HG03039 (cell line): ENCODE measurements around the gene CMTM7.

ENCODE experiments used
- ATAC-seq: cut with Tn5 transposase; IDR thresholded peaks from one replicate; pipeline ENCODE4 v1.9.1; 2021; ENCODE audit warnings: mild to moderate bottlenecking, moderate library complexity; ENCODE audit not compliant: unreplicated experiment

Gene CMTM7

GRCh38 chr3:32413845-32414521 is 22.3 kb downstream of the CMTM7 start:
- ATAC-seq = no peak

DNA sequence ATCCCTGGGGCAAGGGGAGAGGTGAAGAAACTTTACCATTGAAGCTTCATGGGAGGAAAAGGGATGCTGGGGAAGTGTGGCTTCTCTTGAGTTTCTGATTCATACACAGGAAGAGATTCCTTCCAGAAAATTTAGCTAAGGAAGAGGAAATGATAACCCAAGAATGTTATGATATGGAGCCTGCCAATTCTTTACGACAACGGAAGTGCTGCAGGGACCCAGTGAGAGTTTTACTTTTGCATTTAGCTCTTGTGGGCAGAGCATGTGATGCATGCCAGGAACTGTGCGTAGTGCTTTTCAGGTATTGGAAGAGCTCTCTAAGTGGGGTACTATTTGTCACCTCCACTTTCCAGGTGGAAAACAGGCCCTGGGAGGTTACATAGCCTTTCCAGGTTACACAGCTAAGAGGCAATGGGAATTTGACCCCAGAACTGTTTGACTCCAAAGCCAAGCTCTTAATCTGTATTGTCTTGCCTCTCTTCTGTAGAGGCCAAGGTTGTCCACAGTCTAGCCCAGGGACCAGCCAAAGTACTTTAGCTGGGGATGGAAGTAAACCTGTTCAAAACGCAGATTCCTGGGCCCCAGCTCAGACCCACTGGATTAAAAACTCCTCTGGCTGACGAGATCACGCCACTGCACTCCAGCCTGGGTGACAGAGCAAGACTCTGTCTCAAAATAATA is 23.0 kb downstream of the CMTM7 start:
- ATAC-seq = no peak

DNA sequence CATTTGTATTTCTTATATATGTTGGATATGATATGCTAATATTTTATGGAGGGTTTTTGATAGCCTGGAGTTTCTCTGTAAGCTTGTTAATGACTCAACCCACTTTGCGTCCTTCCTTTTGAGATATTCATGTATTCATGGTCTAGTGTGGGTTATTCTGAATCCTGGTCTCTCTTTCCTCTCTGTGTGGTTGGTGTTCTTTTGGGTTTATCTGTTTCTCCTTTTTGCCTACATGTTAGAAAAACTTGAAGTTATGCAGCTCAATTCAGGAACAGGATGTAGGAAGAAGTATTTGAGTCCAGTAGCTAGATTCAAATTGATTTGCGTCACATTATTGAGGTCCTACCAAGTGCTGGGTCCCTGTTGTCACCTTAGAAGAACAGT is 28.1 kb downstream of the CMTM7 start:
- ATAC-seq = no peak

- ATAC-seq = peak; percentile 78
Measured at GRCh38 chr3:32420126-32421038, 28.7 kb downstream of the CMTM7 start.

GRCh38 chr3:32421185-32421584 is 29.5 kb downstream of the CMTM7 start:
- no peak for ATAC-seq

DNA sequence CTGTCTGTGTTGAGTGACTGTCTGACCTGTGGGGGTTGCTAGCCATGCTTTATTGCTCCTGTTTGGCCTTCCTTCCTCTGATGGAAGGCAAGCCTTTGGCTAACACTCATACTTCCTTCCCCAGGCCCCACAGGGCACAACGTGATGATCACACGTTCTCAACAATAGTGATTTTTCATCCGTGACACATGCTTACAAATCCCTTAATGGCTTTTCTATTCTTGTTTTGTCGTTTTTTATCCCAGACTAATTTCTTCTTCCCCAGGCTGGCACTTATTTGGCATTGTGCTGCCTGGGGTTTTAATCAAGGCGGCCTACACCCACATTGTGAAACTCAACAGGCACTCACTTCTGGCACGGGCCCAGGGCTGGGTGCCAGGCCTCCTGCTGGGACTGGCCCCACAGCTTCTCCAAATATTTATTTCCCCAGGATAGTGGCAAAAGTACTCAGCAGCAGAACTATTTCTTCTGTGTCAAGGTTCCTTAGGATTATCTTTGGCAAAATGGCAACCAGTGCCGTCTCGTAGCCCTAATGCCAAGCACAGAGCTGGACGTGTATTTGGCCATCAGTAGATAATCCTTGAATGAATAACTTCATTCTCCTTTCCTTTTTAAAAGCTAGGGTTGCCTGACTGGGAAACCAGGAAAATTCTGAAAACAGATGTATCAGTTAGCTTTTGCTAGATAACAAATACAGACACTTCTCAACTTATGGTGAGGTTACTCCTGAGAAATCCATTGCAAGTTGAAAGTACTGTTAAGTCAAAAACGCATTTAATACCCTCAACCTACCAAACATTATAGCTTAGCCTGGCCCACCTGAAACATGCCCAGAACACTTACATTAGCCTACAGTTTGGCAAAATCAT is 30.6 kb downstream of the CMTM7 start:
- ATAC-seq = no peak

GRCh38 chr3:32422943-32423342 is 31.3 kb downstream of the CMTM7 start:
- no peak for ATAC-seq

GRCh38 chr3:32423534-32423933 is 31.9 kb downstream of the CMTM7 start:
- no peak for ATAC-seq

DNA sequence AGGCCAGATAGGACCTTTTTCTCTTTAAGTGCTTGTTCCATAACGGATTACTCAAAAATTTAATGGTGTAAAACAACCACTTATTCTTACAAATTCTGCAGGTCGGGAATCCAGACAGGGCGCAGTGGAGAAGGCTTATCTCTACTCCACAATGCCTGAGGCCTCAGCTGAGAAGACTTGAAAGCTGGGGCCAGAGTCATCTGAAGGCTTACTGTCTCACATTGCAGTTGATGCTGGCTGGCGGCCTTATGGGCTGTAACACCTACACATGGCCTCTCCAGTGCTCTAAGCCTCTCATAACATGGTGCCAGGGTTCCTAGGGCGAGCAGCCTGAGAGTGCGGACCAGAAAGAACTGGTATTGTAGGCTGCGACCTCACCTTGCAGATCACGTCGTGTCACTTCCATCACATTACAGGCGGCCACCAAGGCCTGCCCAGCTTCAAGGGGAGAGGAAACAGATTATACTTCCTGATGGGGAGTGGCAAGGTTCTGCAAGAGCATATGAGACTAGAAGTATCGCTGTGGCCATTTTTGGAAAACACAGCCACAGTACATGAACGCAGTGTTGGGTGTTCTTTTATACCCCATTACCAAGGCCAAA is 32.4 kb downstream of the CMTM7 start:
- no peak for ATAC-seq

DNA sequence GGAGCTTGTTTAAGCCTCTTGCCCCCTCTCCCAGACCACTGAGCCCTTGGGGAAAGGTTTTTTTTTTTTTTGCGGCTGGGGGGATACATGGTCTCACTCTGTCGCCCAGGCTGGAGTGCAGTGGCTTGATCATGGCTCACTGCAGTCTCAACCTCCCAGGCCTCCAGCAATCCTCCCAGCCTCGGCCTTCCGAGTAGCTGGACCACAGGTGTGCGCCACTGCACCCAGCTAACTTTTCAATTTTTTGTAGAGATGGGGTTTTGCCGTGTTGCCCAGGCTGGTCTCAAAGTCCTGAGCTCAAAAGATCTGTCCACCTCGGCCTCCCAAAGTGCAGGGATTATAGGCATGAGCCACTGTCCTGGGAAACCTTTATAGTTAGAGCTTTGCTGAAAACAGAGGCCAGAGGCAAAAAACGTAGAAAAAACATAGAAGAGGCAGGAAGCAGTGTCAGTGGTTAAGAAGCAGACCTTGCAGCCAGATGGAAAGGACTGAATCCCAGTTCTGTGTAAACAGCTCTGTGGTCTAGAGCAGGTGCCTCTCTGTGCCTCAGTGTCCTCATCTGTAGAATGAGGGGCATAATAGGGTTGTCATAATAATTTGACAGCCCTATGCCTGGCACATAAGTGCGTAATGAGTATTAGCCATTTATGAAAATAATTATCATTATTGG is 33.1 kb downstream of the CMTM7 start:
- ATAC-seq = no peak

GRCh38 chr3:32428092-32429068 is 36.7 kb downstream of the CMTM7 start:
- peak; percentile 63 for ATAC-seq

DNA sequence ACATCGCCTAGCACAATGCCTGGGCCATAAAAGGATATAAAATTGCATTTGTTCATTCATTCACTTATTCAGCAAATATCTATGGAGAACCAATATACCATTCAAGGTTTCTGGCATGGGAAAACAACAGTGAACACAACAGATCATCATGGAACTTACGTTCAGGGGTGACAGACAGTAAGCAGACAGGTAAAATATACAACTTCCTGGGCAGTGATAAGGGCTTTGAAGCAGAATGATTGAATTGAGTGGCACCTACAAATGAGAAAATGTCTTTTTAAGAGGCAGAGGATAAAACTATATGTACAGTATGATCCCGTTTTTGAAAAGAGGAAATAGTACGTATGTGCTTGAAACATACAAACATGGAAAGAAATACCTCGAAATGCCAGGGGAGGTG is 39.2 kb downstream of the CMTM7 start:
- ATAC-seq = no peak

GRCh38 chr3:32431481-32431880 is 39.8 kb downstream of the CMTM7 start:
- no peak for ATAC-seq

- ATAC-seq = no peak
Measured at GRCh38 chr3:32432045-32432710, 40.5 kb downstream of the CMTM7 start.

DNA sequence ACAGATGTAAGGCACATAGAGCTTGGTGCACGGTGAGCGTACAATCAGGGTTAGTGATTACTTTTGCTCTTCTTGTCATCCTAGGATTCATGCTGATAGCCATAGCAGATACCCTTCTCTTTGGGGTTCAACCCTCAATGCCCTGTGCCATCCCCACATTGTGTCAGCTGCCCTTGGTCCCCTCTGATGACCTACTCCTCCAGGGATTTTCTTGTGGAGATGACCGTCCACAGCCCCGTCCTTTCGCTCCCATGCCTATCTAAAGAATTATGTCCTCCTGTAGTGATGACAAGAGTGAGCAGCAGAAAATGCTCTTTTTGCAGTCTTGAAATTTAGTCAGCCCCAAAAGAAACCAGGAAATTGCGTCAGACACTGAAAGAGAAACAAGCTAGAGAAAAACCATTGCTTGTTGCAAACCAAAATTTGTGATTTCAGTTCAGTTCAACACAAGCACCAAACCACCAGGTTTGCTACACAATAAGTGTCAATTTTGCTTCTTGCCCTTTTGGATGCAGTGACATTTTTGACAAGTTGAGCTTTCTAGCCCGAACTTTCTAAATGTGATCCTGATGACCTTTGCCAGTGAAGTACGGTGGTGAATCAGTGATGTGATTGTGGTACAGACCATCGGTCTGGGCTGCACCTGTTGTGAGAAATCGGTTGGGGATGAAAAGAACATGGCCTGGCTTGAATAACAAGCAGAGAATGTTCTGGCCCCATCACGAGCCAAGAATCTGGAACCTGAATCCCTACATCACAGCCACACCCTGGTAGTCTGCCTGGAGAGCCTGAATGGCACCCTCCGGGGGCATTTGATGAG is 41.3 kb downstream of the CMTM7 start:
- ATAC-seq = no peak

DNA sequence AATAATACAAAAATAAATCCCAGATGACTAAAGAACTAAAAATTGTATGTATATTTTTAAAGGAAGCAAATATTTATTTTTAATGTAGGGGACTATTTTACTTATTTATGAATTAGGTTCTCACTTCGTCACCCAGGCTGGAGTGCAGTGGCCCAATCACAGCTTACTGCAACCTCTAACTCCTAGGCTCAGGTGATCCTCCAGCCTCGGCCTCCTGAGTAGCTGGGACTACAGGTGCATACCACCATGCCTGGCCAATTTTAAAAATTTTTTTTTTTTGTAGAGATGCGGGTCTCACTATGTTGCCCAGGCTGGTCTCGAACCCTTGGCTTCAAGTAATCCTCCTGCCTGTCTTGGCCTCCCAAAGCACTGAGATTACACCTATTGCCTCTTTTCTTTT is 42.6 kb downstream of the CMTM7 start:
- no peak for ATAC-seq
